Ovary (tissue), 9 donors: Measurements from ENCODE around the gene IDUA. TPM values are rescaled to one million over a fixed set of nuclear protein-coding genes. Genes with fewer than 3 reads are reported as not detected.

Source experiments
- DNase-seq, 5 donors: peaks; one replicate each; pipeline ENCODE4 v3.0.0-alpha.2; 2019 to 2020
- H3K27ac ChIP-seq, 2 donors: fragments of 200-600 bp; one replicate each; pipeline versions ENCODE4 v1.5.1 to v1.8.0; 2019 to 2022
- H3K27me3 ChIP-seq: fragments of 200-600 bp; one replicate; pipeline ENCODE4 v1.8.0; 2022
- H3K36me3 ChIP-seq: fragments of 200-600 bp; sonication (generic); one replicate; pipeline ENCODE4 v1.5.1; 2019
- H3K4me1 ChIP-seq: one replicate; pipeline ENCODE4 v1.8.1; 2013; ENCODE audit warnings: mild to moderate bottlenecking, moderate library complexity; ENCODE audit not compliant: insufficient read depth
- H3K4me3 ChIP-seq: fragments of 200-600 bp; sonication (generic); one replicate; pipeline ENCODE4 v1.5.1; 2017
- H3K9me3 ChIP-seq, 2 donors: fragments of 200-600 bp in 1 of 2; sonication (generic) in 1 of 2; one replicate each; pipeline versions ENCODE4 v1.5.1 to v1.8.1; 2013 to 2019; ENCODE audit warnings: mild to moderate bottlenecking in 1 of 2, moderate library complexity in 1 of 2
- EP300 ChIP-seq: sonication (generic); formaldehyde crosslinking; IDR thresholded peaks from one replicate; pipeline ENCODE4 v1.6.1; 2017; ENCODE audit warnings: antibody characterized with exemption
- POLR2A ChIP-seq: fragments of 450-650 bp; IDR thresholded peaks from one replicate; pipeline ENCODE4 v1.6.1; 2017; ENCODE audit warnings: antibody characterized with exemption, mild to moderate bottlenecking, moderate library complexity
- WGBS, 3 donors: extraction: QIAGEN DNeasy Blood & Tissue Kit in 1 of 3; methylation state at CpG; one replicate each; pipeline versions ENCODE4 v1.1.5 to v1.1.7; 2013 to 2017; 5-methylcytosine and 5-hydroxymethylcytosine counted together
- intact Hi-C, 4 donors: fragments of 100-400 bp; cut with DNase I; formaldehyde crosslinking; loops; one replicate each; pipeline versions ENCODE4 v1.11.0 to v1.15.1; 2022 to 2023
- polyA plus RNA-seq, 2 donors: library from polyadenylated mRNA; stranded (reverse); fragments of 200-250 nt in 1 of 2; fragments of 350-450 nt in 1 of 2; fragmentation: Illumina TruSeq in 1 of 2; extraction: RNeasy Lipid Tissue Mini Kit (QIAGEN cat#74804) in 1 of 2; gene quantifications; one replicate each; pipeline ENCODE4 v1.2.3, GENCODE V29; 2013 to 2014
- total RNA-seq, 7 donors: library from RNA; depleted of rRNA in 2 of 7; stranded (reverse); fragments of >200 nt in 2 of 7; fragmentation: NEBNext Ultra II Directional in 3 of 7; extraction: Animal tissue kit (Norgen Biotek cat#: 25700) in 3 of 7; gene quantifications; one replicate each; pipeline versions ENCODE4 v1.1.0 to v1.2.4, GENCODE V29; 2016 to 2023
- TF ChIP-seq, protein P1 (sequence below), 3 donors: fragments of 450-650 bp in 2 of 3; fragments of 200-600 bp in 1 of 3; IDR thresholded peaks; one replicate each; pipeline versions ENCODE4 v1.5.1 to v1.8.0; 2016 to 2022; ENCODE audit warnings: antibody characterized with exemption in 3 of 3, mild to moderate bottlenecking in 1 of 3
- donor health status: DM: no; HTN: no; CAD: no; lungs with moderate emphysema.
- donor health status: DM: no; HTN: no; CAD: no.
- donor health status: Bipolar disorder and iron deficiency.
- donor health status: DM: yes; HTN: yes; CAD: no.
- donor health status: DM: no; HTN: no; CAD: no.
- donor health status: DM: yes; HTN: yes; CAD: no.

Gene IDUA
- total and polyA plus RNA-seq, 9 donors, result 3.1 to 49.1 (median 31.8) TPM

DNA sequence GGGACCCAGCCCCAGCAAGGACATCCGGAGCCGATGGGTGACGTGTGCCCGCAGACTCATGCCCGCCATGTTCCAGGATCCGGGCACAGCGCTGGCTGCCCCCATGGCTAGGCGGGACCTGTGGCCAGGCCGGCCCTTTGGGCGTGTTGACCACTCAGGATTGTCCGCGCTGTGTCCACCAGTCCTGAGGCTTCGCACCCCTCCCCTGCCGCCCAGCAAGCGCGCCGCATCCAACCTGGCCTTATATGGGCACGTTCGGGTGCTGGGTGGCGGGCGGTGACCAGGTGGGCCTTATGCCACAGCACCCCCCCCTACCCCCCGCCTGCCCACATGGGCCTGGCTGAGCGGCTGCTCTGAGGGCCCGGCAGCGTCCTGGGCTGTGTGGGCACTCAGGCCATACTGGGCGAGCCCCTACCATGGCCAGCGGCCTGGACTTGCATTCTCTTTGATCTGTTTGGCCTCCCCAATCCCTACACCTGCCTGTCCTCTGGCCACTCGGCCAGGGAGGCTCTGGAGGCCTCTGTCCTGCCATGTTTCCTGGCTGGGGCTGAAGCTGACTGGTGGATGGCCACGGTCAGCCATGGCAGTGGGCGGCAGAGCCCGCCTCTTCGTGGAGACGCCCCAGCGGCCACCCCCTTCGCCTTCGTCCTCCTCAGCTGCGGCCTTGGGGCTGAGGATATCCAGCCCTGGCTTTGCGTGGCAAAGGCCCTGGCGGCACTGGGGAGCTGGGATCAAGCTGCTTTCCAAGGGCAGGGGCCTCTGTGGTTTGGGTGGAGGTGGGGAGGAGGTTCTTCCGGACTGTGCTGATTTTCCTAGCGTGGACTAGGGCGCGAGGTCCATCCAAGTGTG is 26.6 kb downstream of the IDUA start:
- Histone ChIP-seq H3K27ac (peak overlapping the region in 1 of 2 donors; percentile 11), H3K36me3 (no peaks in the 10 kb centered on the region), H3K4me3 (no peak overlapping the region), H3K27me3 (no peaks in the 10 kb centered on the region), H3K9me3 (no peaks in the 10 kb centered on the region), H3K4me1 (peaks cover 23% of the 10 kb centered on the region)
- intact Hi-C loops, result loop anchor here in 1 of 4 donors (10.0 kb wide), 1 partner anchor 221 kb away; no protein-coding TSS in a partner anchor
- DNase-seq, result peak in 2 of 5 donors; percentile 48 to 53
- TF ChIP-seq, protein P1, sequence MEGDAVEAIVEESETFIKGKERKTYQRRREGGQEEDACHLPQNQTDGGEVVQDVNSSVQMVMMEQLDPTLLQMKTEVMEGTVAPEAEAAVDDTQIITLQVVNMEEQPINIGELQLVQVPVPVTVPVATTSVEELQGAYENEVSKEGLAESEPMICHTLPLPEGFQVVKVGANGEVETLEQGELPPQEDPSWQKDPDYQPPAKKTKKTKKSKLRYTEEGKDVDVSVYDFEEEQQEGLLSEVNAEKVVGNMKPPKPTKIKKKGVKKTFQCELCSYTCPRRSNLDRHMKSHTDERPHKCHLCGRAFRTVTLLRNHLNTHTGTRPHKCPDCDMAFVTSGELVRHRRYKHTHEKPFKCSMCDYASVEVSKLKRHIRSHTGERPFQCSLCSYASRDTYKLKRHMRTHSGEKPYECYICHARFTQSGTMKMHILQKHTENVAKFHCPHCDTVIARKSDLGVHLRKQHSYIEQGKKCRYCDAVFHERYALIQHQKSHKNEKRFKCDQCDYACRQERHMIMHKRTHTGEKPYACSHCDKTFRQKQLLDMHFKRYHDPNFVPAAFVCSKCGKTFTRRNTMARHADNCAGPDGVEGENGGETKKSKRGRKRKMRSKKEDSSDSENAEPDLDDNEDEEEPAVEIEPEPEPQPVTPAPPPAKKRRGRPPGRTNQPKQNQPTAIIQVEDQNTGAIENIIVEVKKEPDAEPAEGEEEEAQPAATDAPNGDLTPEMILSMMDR (IDR thresholded peaks at IDR 0.05), result no peak
- TF ChIP-seq EP300 (no peak), POLR2A (no peak)
- 85 to 94% (median 92%) methylated on average over 30 to 43 of the region's 43 CpGs for WGBS, 3 donors

DNA sequence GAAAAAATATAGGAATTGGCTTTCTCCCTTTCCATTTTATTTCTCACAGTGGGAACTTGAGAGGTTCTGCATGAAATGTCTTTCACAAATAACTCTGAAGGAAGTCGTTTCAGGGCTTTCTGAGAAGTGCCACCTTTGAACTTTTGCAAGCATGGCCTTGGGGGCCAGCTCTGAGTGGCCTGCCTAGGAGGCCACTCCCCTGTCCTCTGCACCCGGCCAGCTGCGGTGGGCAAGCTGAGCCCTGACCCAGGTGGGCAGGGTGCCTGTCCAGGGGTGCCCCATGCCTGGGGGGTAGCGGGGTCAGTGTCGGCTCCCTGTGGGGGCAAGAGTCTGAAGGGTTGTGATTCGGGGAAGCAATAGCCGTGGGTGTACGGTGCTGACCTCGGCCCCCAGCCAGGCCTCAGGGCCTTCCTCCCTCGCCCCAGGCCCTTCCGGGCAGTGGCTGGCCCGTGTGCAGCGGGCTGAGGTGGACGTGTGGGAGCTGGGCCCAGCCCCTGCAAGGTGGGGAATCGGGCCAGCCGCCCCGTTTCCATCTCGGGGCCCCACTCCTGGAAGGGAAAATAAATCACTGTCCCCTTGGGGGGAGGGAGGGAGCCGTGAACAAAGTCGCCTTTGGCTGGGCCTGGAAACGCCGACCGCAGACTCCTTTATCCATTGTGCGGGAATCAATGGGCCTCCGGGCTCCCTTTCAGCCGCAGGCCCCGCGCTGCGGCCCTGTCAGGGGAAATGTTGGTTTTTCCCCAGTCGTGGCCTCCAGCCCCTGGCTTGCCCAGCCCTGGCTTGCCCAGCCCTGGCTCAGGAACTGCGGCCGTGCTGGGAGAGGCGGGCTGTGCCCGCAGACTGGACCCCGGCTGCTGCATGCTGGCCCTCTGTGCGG is 27.7 kb downstream of the IDUA start:
- Histone ChIP-seq H3K27ac (no peak overlapping the region), H3K4me1 (peaks cover 27% of the 10 kb centered on the region), H3K36me3 (no peaks in the 10 kb centered on the region), H3K4me3 (no peak overlapping the region), H3K9me3 (no peaks in the 10 kb centered on the region), H3K27me3 (no peaks in the 10 kb centered on the region)
- intact Hi-C loops, result loop anchor here in 1 of 4 donors (10.0 kb wide), 1 partner anchor 220 kb away; no protein-coding TSS in a partner anchor
- no peak for TF ChIP-seq EP300
- no peak for TF ChIP-seq POLR2A
- TF ChIP-seq, protein P1 (IDR thresholded peaks at IDR 0.05), result no peak
- no peak for DNase-seq
- WGBS, 3 donors, result 69 to 78% (median 74%) methylated on average over 34 to 36 of the region's 36 CpGs

DNA sequence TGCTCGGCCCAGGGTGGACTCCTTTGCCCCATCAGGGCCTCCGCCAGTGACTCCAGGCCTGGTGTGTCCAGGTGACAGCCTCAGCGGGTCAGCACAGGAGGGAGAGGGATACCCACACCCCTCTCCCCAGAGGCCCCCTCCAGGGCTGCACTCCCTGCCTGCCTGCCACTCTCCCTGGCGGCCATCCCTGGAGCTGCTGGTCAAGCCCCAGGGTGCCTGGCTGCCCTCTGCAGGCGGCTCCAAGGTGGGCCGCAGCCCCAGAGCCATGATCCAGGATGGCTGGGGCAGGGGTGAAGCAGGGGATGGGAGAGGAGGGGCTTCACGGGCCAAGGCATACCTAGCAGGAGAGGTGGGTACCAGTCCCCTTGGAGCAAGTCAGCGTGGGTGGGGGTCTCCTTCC is 28.3 kb downstream of the IDUA start:
- no peak for DNase-seq
- 82 to 89% (median 85%) methylated on average over 7 to 8 of the region's 8 CpGs for WGBS, 3 donors
- Histone ChIP-seq H3K36me3 (no peaks in the 10 kb centered on the region), H3K9me3 (no peaks in the 10 kb centered on the region), H3K4me3 (no peak overlapping the region), H3K4me1 (peaks cover 27% of the 10 kb centered on the region), H3K27ac (no peak overlapping the region), H3K27me3 (no peaks in the 10 kb centered on the region)
- intact Hi-C loops, result loop anchor here in 1 of 4 donors (10.0 kb wide), 1 partner anchor 220 kb away; no protein-coding TSS in a partner anchor
- TF ChIP-seq, protein P1 (IDR thresholded peaks at IDR 0.05), result no peak
- TF ChIP-seq EP300 (no peak), POLR2A (no peak)

DNA sequence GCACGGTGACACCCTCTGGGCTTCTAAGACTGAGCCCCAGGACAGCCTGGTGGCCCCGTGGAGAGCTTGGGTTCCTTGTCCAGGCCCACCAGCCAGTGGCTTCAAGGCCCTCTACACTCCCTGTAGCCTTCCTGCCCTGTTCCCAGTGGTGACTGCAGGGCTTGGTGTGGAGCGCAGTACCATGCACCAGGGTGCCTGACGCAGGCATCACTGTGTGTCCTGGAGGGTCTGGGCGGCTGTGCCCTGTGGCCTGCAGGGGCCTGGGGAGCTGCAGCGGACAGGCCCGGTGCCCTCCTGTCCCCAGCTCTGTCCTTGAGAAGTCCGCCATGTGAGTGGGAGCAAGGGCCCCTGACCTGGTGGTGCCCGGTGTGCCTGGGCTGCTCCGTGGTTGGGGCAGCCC is 28.9 kb downstream of the IDUA start:
- no peaks in the 10 kb centered on the region for H3K27me3 ChIP-seq
- no peak overlapping the region for H3K27ac ChIP-seq
- intact Hi-C loops, result loop anchor here in 1 of 4 donors (10.0 kb wide), 1 partner anchor 219 kb away; no protein-coding TSS in a partner anchor
- no peak for DNase-seq
- no peaks in the 10 kb centered on the region for H3K36me3 ChIP-seq
- 73 to 83% (median 83%) methylated on average over 9 to 10 of the region's 10 CpGs for WGBS, 3 donors
- TF ChIP-seq EP300 (no peak), POLR2A (no peak)
- TF ChIP-seq, protein P1 (IDR thresholded peaks at IDR 0.05), result no peak
- no peaks in the 10 kb centered on the region for H3K9me3 ChIP-seq
- peaks cover 27% of the 10 kb centered on the region for H3K4me1 ChIP-seq
- no peak overlapping the region for H3K4me3 ChIP-seq
